Stimulated activated CD4-positive, alpha-beta T cell treated with anti-CD3 and anti-CD28 coated beads, Interleukin-2, amount 100 ng/mL, for 48 hours (primary cell): ENCODE measurements around the gene METTL14.

Experiments
- DNase-seq, 2 donors: peaks; one replicate each; pipeline ENCODE4 v3.0.0-alpha.2; 2020

METTL14 gene

GRCh38 chr4:118760092-118760491, 74.9 kb downstream of the METTL14 start:
- no peak for DNase-seq

- no peak for DNase-seq
Observed at GRCh38 chr4:118760493-118760892, 75.3 kb downstream of the METTL14 start.

- no peak for DNase-seq
Observed at GRCh38 chr4:118761397-118762016, 76.3 kb downstream of the METTL14 start.

GRCh38 chr4:118762155-118762554, 77.0 kb downstream of the METTL14 start:
- no peak for DNase-seq

GRCh38 chr4:118762730-118763477, 77.7 kb downstream of the METTL14 start:
- no peak for DNase-seq
